ENCODE measurements around the gene ABHD16A. TPM values are rescaled to one million over a fixed set of nuclear protein-coding genes. Genes with fewer than 3 reads are reported as not detected.

ABHD16A gene
- total and polyA plus RNA-seq, 2 donors (not counting 3 experiments of a cell fraction or from before 2014, with no cell fraction given): 48.9 to 60.3 TPM

GRCh38 chr6:31705931-31706330 lies 2.8 kb upstream of the ABHD16A start:
- H3K27me3 ChIP-seq (ENCODE audit: control insufficient read depth in 2 of 2, insufficient read depth in 2 of 2, low read length in 2 of 2): no peaks in the 10 kb centered on the region
- H2AFZ ChIP-seq (ENCODE audit: low read depth, low read length): no peak overlapping the region
- no peak overlapping the region for H3K4me2 ChIP-seq (ENCODE audit: insufficient read depth, low read length)
- DNase-seq (ENCODE audit: low read depth, low spot score) (no peak), FAIRE-seq (no peak)
- BruUV-seq (replicated peaks): no TSS peak
- H3K4me1 ChIP-seq (ENCODE audit: control insufficient read depth, extremely low read depth, insufficient read depth, low read length): peaks cover 15% of the 10 kb centered on the region
- CTCF ChIA-PET: no interaction called here
- dilution Hi-C loops (cut with MboI; ENCODE audit: extremely low pct_ligation_motif_present, low sequenced_read_pairs) (no loop called here), intact Hi-C loops (cut with micrococcal nuclease) (no loop called here)
- H3K79me2 ChIP-seq (ENCODE audit: control insufficient read depth, insufficient read depth, low read length): peaks cover 18% of the 10 kb centered on the region
- H4K20me1 ChIP-seq (replicated peaks; ENCODE audit: control insufficient read depth, extremely low read depth, insufficient read depth, low read length): no peaks in the 10 kb centered on the region
- POLR2A ChIA-PET: interaction anchor here (0.6 kb wide), 2 partner anchors 24 to 253 kb away, joined by 4 to 9 read pairs; partner anchors contain the start of gene SKIC2
- no peaks in the 10 kb centered on the region for H3K36me3 ChIP-seq (ENCODE audit: control insufficient read depth in 2 of 2, extremely low read depth in 1 of 2, insufficient read depth in 2 of 2, low read length in 2 of 2)
- no peak overlapping the region for H3K4me3 ChIP-seq (replicated peaks in 1 of 3; ENCODE audit: insufficient read depth in 1 of 3, low read depth in 1 of 3, low read length in 3 of 3)
- no peak for TF ChIP-seq GATA2 (IDR thresholded peaks at IDR 0.05; ENCODE audit: insufficient read depth, insufficient read length, low read depth, low read length)
- TF ChIP-seq POLR2A (IDR thresholded peaks at IDR 0.05; ENCODE audit: low read depth, low read length): no peak
- TF ChIP-seq MYC (IDR thresholded peaks at IDR 0.05; ENCODE audit: low read depth, low read length): no peak
- no peak for TF ChIP-seq FOS (IDR thresholded peaks at IDR 0.05; ENCODE audit: borderline replicate concordance, insufficient read depth, low read length)
- no peak for TF ChIP-seq MAX (IDR thresholded peaks at IDR 0.05; ENCODE audit: insufficient read depth, insufficient read length)
- no peak for TF ChIP-seq EZH2 (IDR thresholded peaks at IDR 0.05; ENCODE audit: borderline replicate concordance, low read depth, low read length, severe bottlenecking)
- no peak for TF ChIP-seq POLR2AphosphoS5 (IDR thresholded peaks at IDR 0.05; ENCODE audit: insufficient read depth, low read depth, low read length)
- no peak for TF ChIP-seq CTCF (IDR thresholded peaks at IDR 0.05; ENCODE audit: extremely low read depth in 1 of 2, insufficient read depth in 1 of 2, low read depth in 1 of 2, low read length in 2 of 2)
- TF ChIP-seq JUN (IDR thresholded peaks at IDR 0.05; ENCODE audit: borderline replicate concordance, insufficient read depth, insufficient read length, low read depth): no peak
- H3K9me1 ChIP-seq (replicated peaks; ENCODE audit: control insufficient read depth, extremely low read depth, insufficient read depth, low read length): no peaks in the 10 kb centered on the region
- no peak overlapping the region for H3K9ac ChIP-seq (replicated peaks; ENCODE audit: extremely low read depth, insufficient read depth, low read length)
- no peak overlapping the region for H3K27ac ChIP-seq (ENCODE audit: insufficient read depth, low read depth, low read length)
- no peaks in the 10 kb centered on the region for H3K9me3 ChIP-seq (replicated peaks; ENCODE audit: control insufficient read depth, insufficient read depth, low read length)
